ENCODE results near the gene BUD13. TPM values are rescaled to one million over a fixed set of nuclear protein-coding genes. Genes with fewer than 3 reads are reported as not detected.
A peak's percentile ranks its signal among the peaks of the same experiment; 100 is the strongest.

Gene BUD13
- polyA plus RNA-seq, 1 donor from 2014 or later: 19.1 TPM

DNA sequence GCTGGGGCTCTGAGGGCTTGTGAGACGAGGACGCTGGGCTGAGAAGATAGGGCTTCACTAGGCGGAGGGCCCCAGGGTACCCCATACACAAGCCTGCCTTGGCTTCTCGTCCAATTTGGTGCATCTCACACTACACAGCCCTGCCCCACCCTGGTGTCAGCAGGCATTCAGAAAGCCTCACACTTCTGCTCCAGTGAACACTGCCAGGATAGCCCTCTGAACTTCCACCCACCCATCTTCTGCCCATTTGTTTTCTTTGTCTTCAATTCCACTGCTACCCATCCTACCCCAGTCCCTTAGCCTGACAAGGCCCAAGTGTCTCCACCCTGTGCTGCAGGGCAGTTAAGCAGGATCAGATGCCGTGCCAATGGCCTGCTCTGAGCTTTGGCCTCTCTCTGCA lies 1.9 kb upstream of the BUD13 start:
- Histone ChIP-seq H3K9ac (ENCODE audit: low read length) (no peak overlapping the region), H3K4me3 (ENCODE audit: low read length) (no peak overlapping the region), H3F3A (ENCODE audit: insufficient read depth, low read length, poor library complexity, severe bottlenecking) (no peaks in the 10 kb centered on the region), H3K27ac (ENCODE audit: low read length) (no peak overlapping the region), H4K20me1 (ENCODE audit: insufficient read depth) (no peaks in the 10 kb centered on the region), H3K9me3 (ENCODE audit: low read length) (no peaks in the 10 kb centered on the region), H3K79me2 (replicated peaks; ENCODE audit: insufficient read depth, low read length) (peaks cover 16% of the 10 kb centered on the region), H3K9me2 (ENCODE audit: insufficient read depth, low read length) (no peaks in the 10 kb centered on the region), H3K27me3 (ENCODE audit: insufficient read depth, low read depth, low read length) (no peaks in the 10 kb centered on the region), H3K36me3 (ENCODE audit: insufficient read depth, low read length) (no peaks in the 10 kb centered on the region), H2AFZ (ENCODE audit: low read depth, low read length) (no peak overlapping the region), H3K4me2 (ENCODE audit: low read length) (no peak overlapping the region)
- no peak for TF ChIP-seq TAF1 (IDR thresholded peaks at IDR 0.05; ENCODE audit: low read depth)
- no peak for TF ChIP-seq RAD21 (conservative IDR thresholded peaks at IDR 0.05)

DNA sequence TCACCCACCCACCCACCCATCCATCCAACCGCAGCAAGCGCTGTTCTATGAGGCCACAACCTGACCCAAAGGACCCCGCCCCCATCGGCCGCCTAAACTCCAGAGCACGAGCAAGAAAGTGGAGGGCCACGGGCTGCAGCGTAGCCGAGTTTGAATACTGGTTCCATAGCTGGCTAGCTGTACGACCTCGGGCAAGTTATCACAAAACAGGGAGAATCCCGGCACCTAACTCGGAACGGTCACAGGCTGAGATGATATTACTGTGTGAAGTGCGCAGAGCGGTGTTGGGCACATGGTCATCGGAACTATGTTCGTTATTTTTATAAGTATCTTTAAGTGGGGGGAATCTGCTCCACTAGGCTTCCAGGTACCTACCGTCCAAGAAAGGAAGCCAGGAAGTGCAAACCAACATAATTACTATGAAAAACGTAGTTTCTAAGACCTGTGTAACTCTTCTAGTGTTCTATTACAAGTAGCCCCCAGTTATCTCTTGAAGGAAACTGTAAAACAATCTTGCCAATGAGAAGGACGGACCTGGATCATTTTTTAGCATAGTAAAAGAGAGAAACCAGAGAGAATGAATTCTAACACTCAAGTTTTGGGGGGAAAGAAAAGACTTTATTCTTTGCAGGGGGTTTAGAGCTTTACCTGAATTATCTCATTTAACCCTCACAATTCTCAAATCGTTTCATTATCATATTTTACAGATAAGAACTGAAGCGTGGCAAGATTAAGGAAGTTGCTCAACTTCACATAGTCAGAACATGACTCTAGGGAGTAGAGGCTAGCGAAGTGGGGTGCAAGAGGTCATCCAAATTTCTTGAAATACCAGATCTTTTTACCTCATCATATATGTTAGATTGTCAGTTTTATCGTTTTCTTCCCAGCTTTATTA lies 663 bp upstream of the BUD13 start:
- H3F3A ChIP-seq (ENCODE audit: insufficient read depth, low read length, poor library complexity, severe bottlenecking): no peaks in the 10 kb centered on the region
- TF ChIP-seq EZH2 (IDR thresholded peaks at IDR 0.05; ENCODE audit: borderline replicate concordance, insufficient read depth, low read length, poor library complexity, severe bottlenecking): no peak
- TF ChIP-seq EP300 (conservative IDR thresholded peaks at IDR 0.05; ENCODE audit: poor library complexity, severe bottlenecking): no peak
- no peak for TF ChIP-seq POLR2AphosphoS5 (IDR thresholded peaks at IDR 0.05)
- TF ChIP-seq RAD21 (conservative IDR thresholded peaks at IDR 0.05): no peak
- TF ChIP-seq, protein P1, sequence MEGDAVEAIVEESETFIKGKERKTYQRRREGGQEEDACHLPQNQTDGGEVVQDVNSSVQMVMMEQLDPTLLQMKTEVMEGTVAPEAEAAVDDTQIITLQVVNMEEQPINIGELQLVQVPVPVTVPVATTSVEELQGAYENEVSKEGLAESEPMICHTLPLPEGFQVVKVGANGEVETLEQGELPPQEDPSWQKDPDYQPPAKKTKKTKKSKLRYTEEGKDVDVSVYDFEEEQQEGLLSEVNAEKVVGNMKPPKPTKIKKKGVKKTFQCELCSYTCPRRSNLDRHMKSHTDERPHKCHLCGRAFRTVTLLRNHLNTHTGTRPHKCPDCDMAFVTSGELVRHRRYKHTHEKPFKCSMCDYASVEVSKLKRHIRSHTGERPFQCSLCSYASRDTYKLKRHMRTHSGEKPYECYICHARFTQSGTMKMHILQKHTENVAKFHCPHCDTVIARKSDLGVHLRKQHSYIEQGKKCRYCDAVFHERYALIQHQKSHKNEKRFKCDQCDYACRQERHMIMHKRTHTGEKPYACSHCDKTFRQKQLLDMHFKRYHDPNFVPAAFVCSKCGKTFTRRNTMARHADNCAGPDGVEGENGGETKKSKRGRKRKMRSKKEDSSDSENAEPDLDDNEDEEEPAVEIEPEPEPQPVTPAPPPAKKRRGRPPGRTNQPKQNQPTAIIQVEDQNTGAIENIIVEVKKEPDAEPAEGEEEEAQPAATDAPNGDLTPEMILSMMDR (IDR thresholded peaks at IDR 0.05; ENCODE audit: poor library complexity, severe bottlenecking): no peak
- TF ChIP-seq MXI1 (conservative IDR thresholded peaks at IDR 0.05; ENCODE audit: poor library complexity, severe bottlenecking): no peak
- TF ChIP-seq SMC3 (conservative IDR thresholded peaks at IDR 0.05; ENCODE audit: poor library complexity): no peak
- TF ChIP-seq, protein P2, sequence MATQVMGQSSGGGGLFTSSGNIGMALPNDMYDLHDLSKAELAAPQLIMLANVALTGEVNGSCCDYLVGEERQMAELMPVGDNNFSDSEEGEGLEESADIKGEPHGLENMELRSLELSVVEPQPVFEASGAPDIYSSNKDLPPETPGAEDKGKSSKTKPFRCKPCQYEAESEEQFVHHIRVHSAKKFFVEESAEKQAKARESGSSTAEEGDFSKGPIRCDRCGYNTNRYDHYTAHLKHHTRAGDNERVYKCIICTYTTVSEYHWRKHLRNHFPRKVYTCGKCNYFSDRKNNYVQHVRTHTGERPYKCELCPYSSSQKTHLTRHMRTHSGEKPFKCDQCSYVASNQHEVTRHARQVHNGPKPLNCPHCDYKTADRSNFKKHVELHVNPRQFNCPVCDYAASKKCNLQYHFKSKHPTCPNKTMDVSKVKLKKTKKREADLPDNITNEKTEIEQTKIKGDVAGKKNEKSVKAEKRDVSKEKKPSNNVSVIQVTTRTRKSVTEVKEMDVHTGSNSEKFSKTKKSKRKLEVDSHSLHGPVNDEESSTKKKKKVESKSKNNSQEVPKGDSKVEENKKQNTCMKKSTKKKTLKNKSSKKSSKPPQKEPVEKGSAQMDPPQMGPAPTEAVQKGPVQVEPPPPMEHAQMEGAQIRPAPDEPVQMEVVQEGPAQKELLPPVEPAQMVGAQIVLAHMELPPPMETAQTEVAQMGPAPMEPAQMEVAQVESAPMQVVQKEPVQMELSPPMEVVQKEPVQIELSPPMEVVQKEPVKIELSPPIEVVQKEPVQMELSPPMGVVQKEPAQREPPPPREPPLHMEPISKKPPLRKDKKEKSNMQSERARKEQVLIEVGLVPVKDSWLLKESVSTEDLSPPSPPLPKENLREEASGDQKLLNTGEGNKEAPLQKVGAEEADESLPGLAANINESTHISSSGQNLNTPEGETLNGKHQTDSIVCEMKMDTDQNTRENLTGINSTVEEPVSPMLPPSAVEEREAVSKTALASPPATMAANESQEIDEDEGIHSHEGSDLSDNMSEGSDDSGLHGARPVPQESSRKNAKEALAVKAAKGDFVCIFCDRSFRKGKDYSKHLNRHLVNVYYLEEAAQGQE (IDR thresholded peaks at IDR 0.05; ENCODE audit: borderline replicate concordance): no peak
- no peaks in the 10 kb centered on the region for H3K36me3 ChIP-seq (ENCODE audit: insufficient read depth, low read length)
- H3K4me2 ChIP-seq (ENCODE audit: low read length): peak overlapping the region; percentile 76
- H3K9ac ChIP-seq (ENCODE audit: low read length): peak overlapping the region; percentile 83
- H3K4me3 ChIP-seq (ENCODE audit: low read length): peak overlapping the region; percentile 95
- H3K9me3 ChIP-seq (ENCODE audit: low read length): no peaks in the 10 kb centered on the region
- H2AFZ ChIP-seq (ENCODE audit: low read depth, low read length): no peak overlapping the region
- no peak overlapping the region for H3K27ac ChIP-seq (ENCODE audit: low read length)
- H3K79me2 ChIP-seq (replicated peaks; ENCODE audit: insufficient read depth, low read length): peaks cover 16% of the 10 kb centered on the region
- no peaks in the 10 kb centered on the region for H3K27me3 ChIP-seq (ENCODE audit: insufficient read depth, low read depth, low read length)
- H4K20me1 ChIP-seq (ENCODE audit: insufficient read depth): no peaks in the 10 kb centered on the region
- H3K9me2 ChIP-seq (ENCODE audit: insufficient read depth, low read length): no peaks in the 10 kb centered on the region
